HG03039 (cell line): ENCODE results near the gene EPN2.
A peak's percentile ranks its signal among the peaks of the same experiment; 100 is the strongest.

Experiments used
- ATAC-seq: cut with Tn5 transposase; IDR thresholded peaks from one replicate; pipeline ENCODE4 v1.9.1; 2021; ENCODE audit warnings: mild to moderate bottlenecking, moderate library complexity; ENCODE audit not compliant: unreplicated experiment

Gene EPN2

GRCh38 chr17:19327031-19327783, 90.0 kb downstream of the EPN2 start:
- ATAC-seq = no peak

- ATAC-seq = no peak
Measured at GRCh38 chr17:19328441-19329061, 91.4 kb downstream of the EPN2 start.

DNA sequence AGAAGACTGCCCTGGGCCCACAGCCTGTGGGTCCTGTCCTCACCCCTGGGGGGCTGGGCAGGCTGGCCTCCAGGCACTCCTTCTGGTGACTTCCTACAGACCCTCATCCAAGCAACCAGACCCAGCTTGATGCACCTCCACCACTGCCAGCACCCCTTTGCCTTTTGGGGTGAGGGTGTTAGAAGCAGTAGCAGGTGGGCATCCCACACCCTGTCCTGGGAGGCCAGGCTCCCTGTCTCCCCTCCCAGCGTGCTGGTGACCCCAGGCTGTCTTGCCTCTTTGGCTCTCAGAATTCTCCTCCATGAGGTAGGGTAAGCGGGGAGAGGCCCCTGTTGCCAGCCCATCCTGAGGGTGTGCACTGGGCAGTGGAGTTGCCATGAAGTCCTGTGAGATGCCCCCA, 92.0 kb downstream of the EPN2 start:
- ATAC-seq = no peak

GRCh38 chr17:19329839-19330238, 92.7 kb downstream of the EPN2 start:
- ATAC-seq = no peak

DNA sequence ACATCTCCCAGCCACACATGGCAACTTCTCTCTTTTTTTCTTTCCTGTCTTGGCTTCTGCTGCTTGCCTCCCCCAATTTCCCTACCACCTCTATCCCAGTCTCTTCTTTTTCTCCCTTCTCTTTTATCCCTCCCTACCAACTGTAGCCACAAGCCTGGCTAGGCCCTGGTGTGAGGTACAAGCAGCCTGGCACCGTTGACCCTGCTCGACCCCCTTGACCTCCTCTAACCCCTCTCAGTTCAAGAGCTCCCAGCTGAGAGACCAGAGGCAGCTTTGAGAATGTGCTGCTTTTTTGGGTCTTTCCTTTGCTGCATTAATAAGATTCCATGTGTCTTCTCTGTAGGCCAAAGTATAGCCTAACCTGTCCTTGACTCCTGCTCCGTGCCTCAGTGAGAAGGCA, 93.1 kb downstream of the EPN2 start:
- ATAC-seq = no peak

DNA sequence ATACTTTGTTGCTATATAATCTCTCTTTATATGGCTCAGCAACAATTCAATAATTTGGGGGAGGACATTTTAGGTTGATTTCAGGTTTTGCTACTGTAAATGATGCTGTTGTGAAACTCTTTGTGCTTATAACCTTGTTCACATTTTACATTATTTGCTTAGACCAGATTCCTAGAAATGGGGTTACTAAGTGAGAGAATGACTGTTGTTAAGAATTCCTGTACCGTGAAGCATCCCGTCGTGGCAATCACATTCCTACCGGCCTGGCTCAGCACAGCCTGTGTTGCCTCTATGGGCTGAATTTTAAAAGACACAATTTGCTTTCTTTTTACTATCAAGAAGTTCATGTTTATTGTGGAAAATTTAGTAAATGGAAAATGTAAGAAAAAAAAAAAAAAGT, 94.0 kb downstream of the EPN2 start:
- no peak for ATAC-seq

DNA sequence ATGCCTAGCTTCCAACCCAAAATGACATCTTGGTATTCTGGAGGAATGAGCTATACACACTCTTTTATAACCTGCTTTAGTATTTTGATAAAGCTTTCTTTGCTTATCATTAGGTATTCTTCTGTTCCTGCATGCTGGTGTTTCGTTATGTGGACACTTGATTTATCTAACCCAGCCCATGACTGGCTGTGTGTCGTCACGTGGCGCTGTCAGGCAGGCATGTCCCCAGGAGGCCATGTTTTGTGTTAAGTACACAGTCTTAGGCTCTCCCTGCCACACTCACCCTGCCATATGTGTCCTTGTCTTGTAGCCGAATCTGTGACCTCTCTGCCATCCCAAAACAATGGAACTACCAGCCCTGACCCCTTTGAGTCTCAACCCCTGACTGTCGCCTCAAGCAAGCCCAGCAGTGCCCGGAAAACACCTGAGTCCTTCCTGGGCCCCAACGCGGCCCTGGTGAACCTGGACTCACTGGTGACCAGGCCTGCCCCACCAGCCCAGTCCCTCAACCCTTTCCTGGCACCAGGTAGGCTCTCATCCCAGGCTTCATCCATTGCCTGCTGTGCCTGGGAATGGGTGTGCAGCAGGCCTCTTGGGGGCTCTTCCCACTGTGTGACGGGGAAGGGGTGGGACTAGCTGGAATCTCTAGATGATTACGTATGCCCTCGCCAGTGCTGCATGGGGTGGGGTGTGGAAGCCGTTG, 94.5 kb downstream of the EPN2 start:
- no peak for ATAC-seq

DNA sequence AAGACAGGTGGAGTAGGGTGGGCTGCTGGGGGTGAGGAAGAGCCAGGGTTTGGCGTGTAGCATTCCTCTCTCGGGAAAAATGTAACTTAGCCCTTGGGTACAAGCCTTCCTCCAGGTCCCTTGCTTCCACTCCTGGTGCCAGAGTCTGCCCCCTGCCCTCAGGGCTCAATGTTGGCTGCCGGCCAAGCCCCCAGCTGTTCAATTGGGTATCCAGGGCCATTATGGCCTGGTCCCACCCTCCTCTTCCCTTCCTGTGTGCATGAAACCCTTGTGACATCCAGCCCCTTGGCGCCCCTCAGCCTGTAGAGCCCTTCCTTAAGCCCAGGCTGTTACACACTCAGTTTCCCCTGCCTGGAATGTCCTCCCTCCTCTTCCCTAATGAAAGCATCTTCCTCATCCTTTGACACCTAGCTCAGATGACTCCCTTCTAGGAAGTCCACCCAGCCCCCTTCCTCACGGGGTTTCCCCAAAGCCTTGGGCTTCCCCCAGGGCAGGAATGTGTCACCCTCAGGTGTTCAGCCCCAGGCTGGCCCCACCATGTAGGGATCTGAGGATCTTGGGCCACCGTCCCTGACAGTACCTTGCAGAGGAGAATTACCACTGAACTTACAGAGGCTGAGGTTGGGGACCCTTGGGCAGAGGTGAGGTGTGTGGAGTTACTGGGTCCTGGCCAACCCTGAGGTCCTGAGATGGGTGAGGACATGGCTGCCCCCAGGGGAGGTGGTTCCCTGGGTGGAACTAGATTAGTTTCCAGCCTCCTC, 95.4 kb downstream of the EPN2 start:
- no peak for ATAC-seq

DNA sequence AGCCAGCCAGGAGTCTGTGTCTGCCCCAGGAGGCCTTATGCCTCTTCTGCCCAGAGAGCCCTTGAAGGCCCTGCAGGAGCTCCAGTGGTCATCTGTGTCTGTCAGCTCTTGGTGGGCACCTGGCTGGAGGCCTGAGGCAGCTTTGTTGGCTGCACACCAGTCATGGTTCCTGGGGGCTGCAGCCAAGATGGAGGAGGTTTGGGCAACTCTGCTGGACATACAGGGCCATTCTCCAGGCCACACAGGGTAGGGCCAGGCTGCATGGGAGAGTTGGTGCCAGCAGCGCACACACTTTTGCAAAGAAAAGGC, 95.9 kb downstream of the EPN2 start:
- no peak for ATAC-seq

DNA sequence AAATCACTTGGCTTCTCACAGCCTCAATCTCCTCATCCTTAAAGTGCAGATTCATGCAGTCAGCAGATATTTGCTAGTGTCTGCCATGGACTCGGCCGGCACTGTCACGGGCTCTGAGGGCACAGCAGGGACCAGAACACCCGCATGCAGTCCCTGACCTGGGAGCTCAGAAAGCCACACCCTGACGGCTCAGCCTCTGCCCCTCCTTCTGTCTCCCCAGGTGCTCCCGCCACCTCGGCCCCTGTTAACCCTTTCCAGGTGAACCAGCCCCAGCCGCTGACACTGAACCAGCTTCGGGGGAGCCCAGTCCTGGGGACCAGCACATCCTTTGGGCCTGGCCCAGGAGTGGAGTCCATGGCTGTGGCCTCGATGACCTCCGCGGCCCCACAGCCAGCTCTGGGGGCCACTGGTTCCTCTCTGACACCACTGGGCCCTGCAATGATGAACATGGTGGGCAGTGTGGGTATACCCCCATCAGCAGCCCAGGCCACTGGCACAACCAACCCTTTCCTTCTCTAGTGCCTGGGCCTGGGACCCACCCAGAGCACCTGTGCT, 96.6 kb downstream of the EPN2 start:
- ATAC-seq = no peak

GRCh38 chr17:19334331-19334730, 97.2 kb downstream of the EPN2 start:
- ATAC-seq = no peak

GRCh38 chr17:19335951-19336631, 98.9 kb downstream of the EPN2 start:
- ATAC-seq = no peak

DNA sequence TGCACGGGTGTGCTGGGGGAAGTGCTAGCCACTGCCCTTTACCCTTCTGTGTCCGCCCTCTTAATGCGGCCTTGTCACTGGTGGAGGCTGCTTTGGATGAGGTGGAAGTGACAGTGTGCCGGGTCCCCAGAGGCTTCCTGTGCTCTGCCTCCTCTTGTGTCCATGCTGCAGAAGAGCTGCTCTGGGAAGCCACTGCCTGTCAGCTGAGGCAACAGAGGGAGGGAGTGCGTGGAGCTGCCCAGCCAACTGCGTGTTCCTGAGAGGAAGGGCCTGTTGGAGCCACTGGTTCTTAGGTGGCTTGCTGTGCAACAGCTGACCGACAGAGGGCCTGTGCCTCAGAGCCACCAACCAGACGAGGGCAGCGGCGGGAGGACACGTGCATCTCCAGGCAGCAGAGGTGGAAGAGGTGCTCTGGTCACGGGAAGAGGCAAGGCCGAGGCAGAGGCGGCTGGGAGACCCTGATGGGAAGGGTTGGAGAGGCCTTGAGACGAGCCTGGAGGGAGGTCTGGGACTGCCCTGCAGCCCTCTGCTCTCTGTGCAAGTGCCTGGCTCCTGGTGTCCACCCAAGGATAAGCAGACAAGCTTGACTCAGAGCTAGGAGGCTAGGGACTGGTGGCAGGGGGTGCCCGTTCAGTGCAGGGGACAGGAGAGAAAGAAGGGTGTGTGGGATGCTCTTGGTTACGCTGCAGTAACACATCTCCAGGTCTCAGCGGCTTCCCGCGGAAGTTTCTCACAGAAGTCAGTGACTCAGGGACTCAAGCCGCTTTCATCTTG, 100.0 kb downstream of the EPN2 start:
- ATAC-seq = no peak

GRCh38 chr17:19337712-19338023, 100.5 kb downstream of the EPN2 start:
- no peak for ATAC-seq

- peak; percentile 57 for ATAC-seq
Measured at GRCh38 chr17:19338031-19338990, 101.1 kb downstream of the EPN2 start.

GRCh38 chr17:19339341-19339815, 102.2 kb downstream of the EPN2 start:
- ATAC-seq = no peak

- no peak for ATAC-seq
Measured at GRCh38 chr17:19341211-19341631, 104.1 kb downstream of the EPN2 start.

DNA sequence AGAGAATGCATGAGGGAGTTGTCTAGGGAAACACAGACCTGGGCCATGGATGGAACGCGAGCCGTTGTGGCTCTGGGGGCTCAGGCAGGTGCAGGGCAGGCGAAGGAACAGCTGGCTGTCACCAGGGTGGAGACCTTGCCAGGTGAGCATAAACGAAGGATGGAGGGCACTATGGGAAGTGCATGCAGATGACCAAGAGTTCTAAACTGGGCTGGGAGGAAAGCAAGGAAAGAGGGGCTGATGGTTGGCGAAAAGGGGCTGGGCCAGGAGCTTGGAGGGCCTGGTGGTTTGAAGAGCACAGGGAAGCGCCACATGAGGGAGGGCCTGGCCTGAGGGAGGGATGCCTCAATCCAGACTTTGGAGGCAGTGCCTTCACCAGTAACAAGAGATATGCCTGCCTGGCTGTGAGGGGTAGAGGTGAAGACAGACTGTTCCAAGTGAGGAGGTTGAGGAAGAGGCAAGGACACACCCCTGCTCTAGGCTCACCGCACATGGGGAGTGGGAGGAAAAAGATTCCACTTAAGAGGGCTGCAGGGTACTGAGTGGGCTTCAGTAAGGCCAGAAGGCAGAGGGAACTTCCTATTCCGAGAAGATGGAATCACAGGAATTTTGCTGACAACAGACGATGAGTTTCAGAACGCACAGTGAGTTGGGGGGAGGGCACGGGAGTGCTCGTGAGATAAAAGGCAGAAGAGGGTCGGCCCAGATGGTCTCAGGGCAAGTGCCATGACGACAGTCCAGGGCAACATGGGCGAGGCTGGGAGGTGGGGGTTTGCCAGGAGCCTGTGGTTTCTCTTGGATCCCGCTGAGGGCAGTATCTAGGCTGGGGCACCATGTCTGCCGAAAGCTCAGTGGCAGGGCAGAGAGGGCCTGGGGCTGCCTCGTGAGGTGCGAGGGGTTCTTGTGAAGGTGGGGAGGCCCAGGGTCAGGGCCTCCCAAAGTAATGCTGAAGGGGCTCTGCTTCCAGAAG, 104.8 kb downstream of the EPN2 start:
- ATAC-seq = no peak
